AG09319 (cell line): Measurements from ENCODE around the gene YEATS2.

ENCODE experiments used
- DNase-seq: peaks from one replicate; pipeline ENCODE4 v3.0.0-alpha.2; 2010; ENCODE audit warnings: low read depth; ENCODE audit errors: extremely low read depth
- TF ChIP-seq, protein P1 (sequence below): IDR thresholded peaks from 2 replicates; pipeline ENCODE4 v1.5.1; 2011; ENCODE audit warnings: low read depth, mild to moderate bottlenecking, inconsistent platforms, low read length, moderate library complexity

The YEATS2 gene

DNA sequence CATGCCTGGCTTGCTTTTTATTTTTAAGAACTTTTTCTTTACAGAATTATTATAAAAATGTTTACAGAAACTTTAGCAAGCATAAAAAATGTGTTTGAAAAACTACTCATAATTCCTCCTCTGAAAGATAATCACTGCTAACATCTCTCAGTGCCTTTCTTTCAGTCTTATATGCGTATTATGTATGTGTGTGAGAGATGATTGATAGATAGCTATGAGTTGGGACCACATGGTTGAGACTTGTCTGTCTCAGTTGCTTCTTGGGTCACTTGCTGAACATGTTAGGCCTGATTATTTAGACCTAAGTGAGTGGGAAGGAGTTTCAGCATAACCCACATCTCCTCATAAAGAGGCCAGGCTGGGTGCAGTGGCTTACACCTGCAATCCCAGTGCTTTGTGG is 116.6 kb downstream of the YEATS2 start:
- DNase-seq: no peak
- TF ChIP-seq, protein P1, sequence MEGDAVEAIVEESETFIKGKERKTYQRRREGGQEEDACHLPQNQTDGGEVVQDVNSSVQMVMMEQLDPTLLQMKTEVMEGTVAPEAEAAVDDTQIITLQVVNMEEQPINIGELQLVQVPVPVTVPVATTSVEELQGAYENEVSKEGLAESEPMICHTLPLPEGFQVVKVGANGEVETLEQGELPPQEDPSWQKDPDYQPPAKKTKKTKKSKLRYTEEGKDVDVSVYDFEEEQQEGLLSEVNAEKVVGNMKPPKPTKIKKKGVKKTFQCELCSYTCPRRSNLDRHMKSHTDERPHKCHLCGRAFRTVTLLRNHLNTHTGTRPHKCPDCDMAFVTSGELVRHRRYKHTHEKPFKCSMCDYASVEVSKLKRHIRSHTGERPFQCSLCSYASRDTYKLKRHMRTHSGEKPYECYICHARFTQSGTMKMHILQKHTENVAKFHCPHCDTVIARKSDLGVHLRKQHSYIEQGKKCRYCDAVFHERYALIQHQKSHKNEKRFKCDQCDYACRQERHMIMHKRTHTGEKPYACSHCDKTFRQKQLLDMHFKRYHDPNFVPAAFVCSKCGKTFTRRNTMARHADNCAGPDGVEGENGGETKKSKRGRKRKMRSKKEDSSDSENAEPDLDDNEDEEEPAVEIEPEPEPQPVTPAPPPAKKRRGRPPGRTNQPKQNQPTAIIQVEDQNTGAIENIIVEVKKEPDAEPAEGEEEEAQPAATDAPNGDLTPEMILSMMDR: no peak

DNA sequence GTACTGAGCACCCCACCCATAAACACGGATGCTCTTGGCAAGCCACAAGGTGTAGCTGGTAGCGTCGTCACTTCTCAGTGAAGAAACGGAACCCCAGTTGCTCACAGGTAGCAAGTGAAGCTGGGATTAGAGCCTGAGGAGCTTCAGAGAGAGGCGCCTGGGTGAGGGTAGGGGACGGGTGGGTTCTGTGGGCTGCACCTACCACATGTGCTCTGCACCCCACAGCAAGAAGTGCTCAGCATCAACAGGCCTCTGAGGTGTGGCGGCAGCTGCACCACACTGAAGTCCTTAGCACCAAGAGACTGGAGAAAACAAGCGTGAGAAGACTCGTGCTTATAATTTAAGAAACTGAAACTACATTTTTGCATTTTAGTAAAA is 118.0 kb downstream of the YEATS2 start:
- DNase-seq: no peak

DNA sequence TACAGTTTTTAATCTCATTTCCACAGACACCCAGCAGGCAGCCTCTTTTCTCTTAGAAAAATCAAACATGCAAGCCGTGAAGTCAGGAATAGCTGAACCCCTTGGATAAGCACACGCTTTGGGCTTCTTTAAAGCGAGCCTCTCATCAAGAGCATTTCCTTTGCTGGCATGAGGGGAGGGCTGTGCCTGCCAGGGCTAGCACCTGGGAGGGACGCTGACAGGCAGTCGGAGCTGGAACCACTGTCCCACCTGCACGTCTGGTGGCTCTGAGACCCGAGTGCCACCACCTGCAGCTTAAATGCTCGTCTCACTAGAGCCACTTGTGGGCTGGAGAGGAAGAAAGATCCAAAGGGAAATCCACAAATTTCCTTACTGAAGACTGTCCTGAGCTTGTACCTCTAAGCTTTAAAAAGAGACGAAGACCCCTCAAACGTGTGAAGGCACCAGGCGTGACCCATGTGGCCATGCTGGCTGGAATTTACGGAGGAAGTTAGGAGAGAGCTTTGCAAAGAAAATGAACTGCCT is 118.4 kb downstream of the YEATS2 start:
- TF ChIP-seq, protein P1: no peak
- no peak for DNase-seq

More for the DNA sequence above, 118.0 kb downstream of the YEATS2 start:
- TF ChIP-seq, protein P1: no peak

DNA sequence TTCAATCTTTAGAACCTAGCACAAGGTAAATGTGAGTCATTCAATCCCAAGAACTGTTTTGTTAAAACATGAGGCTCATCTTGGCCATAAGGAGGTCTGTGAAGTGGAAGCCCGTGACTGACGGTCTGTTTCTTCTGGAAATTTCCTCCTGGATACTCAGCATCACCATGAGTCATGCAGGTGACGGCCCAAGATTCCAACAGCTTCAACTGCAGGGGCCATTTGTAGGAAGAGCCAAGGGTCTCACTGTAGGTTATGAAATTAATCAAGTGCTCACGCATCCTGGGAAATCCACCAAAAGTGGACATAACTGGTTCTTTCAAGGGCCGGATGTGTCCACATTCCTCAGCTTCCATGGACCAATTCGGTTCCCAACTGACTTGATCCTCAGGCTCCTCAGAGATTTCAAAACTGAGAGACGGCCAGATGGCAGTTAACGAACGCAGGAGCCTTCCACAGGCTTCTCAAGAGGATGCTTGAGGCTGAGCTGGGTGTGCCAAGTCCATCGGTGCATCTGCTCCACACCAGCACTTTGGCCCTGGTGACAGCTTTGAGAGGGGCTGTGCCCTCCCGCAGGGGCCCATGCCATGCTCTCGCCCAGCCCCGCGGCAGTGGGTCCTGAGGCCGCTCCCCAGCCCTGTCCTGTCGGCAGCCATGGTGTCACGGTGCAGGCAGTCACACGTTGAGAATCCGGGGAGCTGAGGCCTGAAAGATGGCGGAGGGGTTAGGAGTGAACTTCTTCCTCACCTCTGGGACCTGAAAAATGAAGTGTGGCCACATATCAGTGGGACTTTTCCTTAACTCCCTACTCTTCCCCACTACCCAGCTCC is 119.3 kb downstream of the YEATS2 start:
- TF ChIP-seq, protein P1: no peak
- DNase-seq: no peak

DNA sequence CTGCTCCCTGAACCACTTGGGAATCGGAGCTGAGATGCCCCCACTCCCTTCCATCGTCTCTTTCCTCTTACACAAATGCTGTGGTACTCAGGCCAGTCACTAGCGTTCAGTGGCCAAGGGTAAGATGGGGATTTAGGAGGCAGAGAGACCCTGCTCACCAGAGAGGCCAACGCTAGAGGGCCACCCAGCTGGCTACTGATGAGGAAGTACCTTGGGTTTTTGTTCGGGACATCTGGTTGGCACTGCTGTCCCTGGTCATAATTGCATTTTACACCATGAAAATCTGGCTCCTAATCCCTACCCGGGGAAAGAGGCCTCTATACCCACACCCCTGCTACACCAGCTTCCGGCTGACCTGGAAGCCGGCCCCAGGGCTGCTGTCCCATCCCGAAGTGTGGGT is 120.0 kb downstream of the YEATS2 start:
- no peak for DNase-seq
- TF ChIP-seq, protein P1: no peak

DNA sequence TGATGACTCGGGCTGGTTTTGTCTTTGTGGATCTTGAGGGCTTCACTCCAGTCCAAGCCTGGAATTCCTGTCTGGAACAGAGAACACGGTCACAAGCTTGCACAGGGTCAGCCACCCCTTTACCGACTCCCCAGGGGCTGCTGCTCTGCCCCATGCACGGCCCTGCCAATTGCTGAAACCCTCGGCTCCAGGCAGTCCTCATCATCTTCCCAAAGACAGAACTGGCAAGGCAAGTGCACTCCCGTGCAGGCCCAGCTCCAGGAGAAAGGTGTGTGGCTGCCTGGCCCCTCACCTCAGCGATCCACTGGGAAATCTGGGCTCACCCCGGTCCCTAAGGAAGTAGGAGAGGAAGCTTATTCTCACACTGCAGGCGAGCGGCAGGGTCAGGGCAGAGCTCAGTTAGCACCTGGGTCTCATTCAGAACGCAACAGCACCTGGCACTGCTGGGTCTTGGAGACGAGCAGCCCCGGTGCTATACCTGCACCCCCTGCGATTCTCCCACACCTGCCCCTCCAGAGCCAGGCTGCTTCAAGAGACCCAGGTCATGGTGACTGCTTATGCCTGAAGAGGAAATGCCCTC is 120.5 kb downstream of the YEATS2 start:
- TF ChIP-seq, protein P1: no peak

More for the DNA sequence above, 120.5 kb downstream of the YEATS2 start:
- no peak for DNase-seq
